Stimulated activated CD8-positive, alpha-beta memory T cell treated with anti-CD3 and anti-CD28 coated beads, Interleukin-12 subunit alpha, Interleukin-12 subunit beta, amount 100 ng/mL, for 1 hour (primary cell): ENCODE measurements around the gene TMEM232.

Experiments
- DNase-seq: peaks from one replicate; pipeline ENCODE4 v3.0.0-alpha.2; 2020; ENCODE audit warnings: low read depth

The TMEM232 gene

DNA sequence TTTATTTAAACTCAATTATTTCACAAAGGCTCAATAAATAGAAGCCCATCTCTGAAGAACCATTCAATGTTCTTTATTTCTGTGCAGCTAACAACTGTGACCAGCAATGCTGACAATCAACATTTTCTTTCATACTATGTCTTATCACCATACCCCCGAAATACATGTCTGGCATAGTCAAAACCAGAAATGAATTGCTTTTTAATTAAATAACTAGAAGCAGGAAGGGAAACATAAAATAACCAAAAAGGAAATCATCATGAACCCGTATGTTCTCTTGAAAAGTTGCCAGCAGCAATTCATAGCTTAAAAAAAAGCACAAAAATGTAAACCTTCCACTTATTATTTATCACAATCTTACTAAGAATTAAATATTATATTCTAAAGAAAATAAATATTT is 212.4 kb downstream of the TMEM232 start:
- DNase-seq, result no peak

DNA sequence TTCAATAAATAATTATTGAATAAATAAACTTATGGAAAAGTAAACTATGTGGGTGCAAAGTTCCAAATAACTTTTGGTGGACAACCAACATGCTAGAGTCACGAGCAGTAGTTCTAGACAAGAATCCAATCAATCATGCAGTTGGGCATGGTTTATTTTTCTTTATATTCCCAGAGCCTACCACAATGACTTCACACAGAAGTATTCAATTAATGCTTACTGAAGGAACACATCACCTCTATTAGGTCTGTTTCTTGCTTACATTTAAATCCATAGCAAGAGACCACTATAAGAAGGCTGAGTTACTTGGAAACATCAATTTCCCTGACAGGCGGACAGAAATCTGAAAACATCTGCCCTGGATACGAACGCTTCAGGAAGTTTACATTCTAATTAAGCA is 214.2 kb downstream of the TMEM232 start:
- no peak for DNase-seq

DNA sequence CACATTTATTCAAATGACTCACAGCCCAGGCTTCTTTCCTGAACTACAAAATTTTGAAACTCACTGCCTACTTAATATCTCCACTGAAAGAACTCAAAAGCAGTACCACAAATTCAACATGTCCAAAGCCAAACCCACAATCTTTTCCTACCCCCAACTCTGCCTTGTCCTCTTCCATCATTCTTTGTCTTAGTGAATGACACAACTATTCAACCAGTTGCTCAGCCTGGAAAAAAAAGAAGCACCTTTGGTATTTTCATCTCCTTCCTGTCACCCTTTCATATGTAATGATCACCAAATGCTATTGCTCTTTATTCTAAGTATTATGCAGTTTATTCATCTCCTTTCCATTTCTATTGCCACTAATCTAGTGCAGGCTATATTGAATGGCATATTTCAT is 216.3 kb downstream of the TMEM232 start:
- DNase-seq, result no peak

DNA sequence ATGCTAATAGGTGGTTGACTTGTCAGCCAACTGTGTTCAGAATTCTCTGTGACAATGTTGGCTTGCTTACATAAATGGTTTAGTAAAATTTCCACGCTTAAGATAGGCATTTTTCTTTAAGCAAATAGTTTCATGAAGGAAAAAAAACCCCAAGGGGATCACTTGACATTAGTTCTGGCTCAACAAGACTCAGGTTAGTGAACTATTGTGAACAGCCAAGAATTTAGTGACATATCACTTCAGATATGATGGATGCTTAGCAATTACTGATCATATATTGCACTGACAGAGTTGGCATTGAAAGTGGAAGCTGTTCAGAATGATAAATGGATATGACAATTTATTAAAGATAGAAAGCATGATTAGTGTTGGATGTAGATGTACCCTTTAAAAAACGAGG is 218.5 kb downstream of the TMEM232 start:
- DNase-seq, result no peak

DNA sequence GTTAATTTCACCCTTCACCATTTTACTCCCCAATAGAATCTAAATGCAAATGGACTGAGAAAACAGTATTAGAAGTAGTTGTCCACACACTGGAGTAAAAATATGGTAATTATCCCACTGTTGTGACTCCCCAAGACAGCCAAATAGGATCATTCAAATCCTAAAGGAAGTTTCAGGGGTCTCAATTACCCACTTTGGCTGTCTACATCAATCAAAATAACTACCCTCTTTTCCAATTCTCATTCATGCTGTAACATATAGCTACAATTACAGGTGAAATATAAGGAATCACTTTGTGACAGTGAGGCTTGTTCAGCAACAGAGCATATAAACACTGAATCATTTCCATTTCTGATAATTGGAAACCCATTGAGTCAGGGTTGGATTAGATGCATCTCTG is 220.1 kb downstream of the TMEM232 start:
- DNase-seq, result no peak

DNA sequence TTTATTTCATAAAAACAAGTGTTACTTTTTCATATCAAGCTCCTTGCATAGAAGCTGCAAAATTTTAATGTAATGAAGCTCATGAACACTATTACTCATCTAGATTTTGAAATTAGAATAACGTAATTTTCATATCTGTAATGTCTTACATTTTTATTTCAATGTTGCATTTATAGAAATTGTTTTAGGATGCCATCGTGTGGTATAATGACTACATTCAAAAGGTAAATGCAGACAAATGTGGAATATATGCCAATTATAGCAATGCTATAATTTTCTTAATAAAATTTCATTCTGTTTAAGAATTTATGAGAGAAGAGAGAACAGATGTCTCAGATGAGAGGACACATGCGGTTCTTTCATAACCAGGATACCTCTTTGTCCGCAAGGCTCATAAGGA is 230.2 kb downstream of the TMEM232 start:
- DNase-seq, result no peak

DNA sequence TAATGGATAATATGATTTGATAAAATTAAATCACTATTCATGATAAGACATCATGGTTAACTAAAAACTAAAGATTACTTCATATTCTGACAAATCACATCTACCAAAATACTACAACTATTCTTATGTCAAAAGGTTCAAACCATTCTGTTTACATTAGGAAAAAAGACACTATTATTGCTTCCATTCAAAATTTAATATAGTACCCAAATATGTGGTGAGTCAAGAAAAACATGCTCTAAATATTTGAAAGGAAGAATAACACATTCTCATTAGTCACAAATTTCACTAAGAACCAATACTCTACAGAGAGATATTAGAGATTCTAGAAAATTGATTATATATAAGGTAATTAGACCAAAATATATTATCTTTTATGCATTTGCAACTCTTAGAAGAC is 234.0 kb downstream of the TMEM232 start:
- no peak for DNase-seq

DNA sequence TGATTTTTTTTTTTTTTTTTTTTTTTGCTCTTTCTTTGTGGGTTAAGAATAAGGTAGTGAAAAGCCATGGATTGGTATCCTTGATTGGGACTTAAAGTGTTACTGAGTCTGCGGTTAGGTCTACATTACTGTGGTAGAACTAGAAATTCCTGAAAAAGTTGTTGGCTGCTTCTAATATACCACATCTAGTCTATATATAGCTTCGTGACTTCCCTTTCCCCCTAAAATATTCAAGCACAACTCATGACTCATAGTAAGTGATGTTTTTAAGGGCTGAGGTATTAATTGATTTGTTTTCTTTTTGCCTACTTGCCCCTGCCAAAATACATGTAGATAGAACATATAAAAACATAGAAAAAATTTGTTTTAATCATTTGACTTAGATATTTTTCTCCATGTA is 247.6 kb downstream of the TMEM232 start:
- no peak for DNase-seq

DNA sequence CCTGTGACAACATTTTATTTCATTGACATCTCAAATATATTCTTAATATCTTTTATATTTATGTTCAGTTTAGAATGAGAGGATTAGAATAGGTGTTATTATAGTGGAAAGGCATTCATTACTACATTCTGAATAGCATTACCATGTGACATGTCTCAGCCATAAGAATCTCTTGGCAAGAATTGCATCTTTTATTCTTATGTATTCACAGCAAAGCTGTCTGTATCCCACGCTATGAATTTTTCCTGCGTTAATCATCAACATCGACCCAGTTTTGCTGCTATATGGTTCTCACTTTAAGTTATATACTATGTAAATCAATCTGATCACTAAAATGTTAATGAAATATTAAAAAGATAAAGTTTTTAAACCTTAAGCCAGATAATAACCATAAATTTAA is 248.6 kb downstream of the TMEM232 start:
- no peak for DNase-seq

DNA sequence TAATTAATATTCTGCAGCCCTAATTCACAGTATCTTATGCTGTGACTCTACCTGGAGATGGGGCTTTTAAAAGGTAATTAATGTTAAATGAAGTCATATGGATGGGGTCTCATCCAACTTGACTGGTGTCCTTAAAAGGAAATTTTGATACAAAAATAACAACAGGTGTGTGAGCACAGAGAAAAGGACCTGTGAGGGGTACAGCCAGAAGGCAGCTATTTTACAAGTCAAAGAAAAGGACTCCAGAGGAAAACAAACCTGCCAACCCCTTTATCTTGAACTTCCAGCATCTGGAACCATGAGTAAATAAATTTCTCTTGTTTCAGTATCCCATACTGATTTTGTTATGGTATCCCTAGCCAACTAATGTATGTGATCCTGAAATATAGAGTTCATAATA is 250.3 kb downstream of the TMEM232 start:
- DNase-seq, result no peak

DNA sequence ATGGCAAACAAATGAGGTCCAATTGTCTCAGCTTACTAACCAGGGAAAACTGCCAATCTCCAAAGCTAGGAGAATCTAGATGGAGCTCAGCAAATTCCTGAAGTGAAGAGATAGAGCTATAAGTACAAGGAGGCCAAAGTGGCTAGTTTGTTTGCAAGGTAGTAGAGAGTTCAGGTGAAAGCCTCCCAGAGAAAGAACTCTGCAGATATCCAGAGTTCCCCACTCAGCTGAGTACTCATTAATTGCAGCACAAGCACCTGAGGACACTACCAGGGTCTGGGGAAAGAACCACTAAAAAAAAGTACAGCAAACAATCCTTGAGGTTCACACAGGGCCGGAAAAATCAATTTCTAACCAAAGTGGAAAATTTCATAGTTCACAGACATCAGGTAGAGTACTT is 250.9 kb downstream of the TMEM232 start:
- DNase-seq, result no peak

DNA sequence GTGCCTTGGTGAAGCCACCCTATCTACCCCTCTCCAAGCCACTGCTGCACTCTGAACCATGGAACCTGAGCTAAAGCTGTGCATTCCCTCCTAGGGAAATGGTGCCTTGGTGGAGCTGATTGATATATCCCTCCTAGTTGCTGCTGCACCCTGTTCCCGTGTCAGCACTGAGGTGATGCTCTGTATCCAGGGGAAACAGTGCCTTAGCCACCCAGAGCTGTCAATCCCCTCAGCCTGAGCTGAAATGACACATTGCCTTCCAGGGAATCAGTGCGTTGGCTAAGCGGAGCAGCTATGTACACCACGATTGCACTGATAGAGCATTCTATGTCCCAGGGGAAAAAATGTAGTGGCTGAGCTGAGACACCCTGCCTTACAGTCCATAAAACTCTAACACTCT is 257.0 kb downstream of the TMEM232 start:
- DNase-seq, result no peak

DNA sequence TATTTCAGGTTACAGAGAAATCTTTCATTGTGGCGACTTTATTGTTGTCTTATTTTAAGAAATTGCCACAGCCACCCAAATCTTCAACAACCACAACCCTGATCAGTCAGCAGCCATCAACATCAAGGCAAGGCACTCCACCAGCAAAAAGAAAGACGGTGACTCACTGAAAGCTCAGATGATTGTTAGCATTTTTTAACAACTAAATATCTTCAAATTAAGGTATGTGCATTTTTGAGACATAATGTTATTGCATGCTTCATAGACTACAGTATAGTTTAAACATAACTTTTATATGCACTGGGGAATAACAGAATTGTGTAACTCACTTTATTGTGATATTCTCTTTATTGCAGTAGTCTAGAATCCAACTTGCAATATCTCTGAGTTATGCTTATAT is 263.4 kb downstream of the TMEM232 start:
- DNase-seq, result no peak

DNA sequence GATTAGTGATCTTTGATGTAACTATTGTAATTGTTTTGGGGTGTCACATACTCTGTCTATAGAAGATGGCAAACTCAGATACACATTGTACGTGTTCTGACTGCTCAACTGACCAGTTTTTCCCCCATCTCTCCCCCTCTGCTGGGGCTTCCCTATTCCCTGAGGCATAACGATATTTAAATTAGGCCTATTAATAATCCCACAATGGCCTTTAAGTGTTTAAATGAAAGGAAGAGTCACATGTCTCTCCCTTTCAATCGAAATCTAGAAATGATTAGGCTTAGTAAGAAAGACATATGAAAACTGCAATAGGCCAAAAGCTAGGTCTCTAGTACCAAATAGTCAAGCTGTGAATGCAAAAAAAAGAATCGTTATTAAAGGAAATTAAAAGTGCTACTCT is 265.6 kb downstream of the TMEM232 start:
- no peak for DNase-seq

DNA sequence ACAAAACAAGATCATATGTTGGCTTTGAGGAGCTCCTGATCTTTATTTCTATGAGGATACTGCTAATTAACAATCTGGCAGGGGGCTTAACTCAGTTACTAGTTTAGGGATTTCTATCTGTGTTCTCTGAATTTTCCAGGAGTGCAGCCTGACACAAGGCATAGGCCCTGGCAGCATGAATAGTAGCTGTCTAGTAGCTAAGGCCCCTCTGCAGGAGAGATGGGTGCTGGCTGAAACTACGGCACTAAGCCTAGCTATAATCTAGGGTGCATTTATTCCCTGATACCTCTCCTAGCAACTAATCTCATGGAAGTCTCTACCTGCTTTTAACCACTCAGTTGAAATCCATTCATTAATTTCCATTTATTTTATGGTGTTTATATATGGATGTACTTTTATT is 268.2 kb downstream of the TMEM232 start:
- no peak for DNase-seq

DNA sequence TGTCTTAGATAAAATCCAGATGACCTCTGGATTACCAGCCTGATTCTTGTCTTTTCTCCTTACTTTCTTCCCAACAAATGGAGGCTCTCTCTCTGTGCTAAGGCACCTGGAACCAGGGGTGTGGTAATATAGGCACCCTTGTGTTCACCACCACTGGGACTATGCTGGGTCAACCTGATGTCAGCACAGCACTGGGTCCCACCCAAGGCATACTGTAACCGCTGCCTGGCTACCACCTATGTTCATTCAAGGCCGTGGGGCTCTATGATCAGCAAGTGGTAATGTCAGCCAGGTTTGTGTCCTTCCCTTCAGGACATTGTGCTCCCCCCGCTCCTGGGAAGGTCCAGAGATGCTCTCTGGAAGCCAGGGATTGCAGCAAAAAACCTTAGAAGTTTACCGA is 283.6 kb downstream of the TMEM232 start:
- DNase-seq, result no peak

DNA sequence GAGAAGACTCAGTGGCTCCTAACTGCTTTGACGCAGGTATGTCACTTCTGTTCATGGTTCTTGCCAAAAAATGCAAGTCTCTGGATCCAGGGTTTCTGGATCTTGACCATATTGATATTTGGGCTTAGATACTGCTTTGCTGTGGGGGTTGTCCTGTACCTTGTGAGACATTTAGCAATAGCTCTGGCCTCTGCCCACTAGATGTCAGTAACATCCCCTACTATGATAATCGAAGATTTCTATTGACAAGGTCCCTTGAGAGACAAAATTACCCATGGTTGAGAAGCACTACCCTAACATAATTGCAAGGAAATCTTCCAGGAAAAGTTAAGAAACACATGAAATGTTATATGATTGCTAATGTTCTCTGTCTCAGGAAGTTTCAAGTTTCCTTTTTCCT is 285.4 kb downstream of the TMEM232 start:
- no peak for DNase-seq

DNA sequence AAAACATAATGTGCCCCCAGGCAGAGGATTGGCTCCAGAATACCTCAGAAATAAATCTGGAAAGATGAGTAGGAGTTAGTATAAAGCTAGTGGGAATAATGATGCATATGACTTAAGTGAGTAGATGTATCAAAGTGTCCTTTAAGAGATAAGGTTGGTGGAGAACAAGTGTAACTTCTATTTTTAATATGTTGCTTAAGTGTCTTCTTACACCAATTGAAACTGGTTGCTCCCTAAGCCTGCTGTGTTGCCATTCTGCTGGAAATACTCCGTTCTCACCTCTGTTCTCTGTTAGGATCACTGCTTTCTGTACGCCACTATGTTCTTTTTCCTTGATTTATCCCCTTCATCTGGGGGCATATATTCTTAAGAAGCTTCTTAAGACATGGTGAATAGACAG is 286.4 kb downstream of the TMEM232 start:
- DNase-seq, result no peak

DNA sequence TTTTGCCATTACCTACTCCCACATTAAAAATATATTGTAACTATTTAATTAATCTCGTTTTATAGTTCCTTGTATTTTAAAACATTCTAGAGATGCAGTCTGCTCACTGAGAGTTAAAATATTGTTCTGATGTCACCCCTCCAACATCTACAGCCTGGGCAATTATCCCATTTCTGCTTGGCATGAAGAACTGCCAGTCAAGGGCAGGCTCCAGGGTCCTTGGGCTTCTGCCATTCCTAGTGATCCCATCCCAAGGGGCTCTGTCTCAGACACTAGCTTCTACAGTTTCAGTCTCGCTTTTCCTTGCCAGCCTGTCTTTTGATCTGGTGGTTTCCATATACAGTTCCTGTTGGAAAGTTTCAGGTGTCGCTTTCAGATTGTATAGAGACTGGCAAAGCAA is 287.2 kb downstream of the TMEM232 start:
- DNase-seq, result no peak

DNA sequence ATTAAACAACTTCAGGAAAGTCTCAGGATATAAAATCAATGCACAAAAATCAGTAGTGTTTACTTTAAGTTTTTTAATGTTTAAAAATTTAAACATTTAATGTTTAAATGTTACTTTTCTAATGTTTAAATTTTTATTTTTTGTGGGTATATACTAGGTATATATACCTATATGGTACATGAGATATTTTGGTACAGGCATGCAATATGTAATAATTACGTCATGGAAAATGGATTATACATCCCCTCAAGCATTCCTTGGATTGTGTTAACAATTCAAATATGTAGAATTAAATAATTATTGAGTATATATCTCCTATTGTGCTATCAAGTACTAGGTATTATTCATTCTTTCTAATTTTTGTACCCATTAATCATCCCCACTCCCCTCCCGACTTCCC is 291.3 kb downstream of the TMEM232 start:
- DNase-seq, result no peak

DNA sequence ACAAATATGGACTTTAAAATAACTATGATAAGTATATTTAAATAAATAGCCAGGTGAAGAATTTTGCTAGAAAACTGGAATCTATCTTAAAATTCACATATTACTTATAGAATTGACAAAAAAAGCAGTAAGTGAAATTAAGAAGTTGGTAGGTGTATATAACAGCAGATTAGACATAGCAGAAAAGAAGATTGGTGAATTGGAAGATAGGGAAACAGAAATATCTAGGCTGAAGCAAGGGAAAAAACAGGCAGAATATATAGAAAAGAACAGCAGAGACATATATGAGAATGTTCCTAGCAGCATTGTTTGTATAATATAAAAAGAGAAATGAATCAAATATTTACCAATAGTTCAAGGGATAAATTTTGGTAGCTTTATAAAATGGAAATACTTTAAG is 294.9 kb downstream of the TMEM232 start:
- no peak for DNase-seq

DNA sequence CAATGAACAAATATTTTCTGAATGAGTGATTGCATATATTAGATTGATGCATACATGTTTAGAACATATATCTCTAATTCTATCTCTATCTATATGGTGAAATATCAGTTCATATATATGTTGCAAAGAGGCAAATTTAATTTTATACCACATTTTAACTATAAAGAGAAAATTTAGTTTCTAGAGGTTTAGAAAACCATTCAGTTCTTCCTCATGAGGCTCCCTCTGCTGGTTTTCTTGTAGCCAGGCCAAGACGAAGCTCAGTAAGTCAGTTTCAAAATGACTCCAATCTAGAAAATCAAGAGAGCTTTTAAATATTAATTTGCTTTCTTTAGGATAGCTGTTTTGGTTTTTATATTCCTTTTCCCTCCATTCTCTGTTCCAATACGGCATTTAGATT is 312.1 kb downstream of the TMEM232 start:
- no peak for DNase-seq

DNA sequence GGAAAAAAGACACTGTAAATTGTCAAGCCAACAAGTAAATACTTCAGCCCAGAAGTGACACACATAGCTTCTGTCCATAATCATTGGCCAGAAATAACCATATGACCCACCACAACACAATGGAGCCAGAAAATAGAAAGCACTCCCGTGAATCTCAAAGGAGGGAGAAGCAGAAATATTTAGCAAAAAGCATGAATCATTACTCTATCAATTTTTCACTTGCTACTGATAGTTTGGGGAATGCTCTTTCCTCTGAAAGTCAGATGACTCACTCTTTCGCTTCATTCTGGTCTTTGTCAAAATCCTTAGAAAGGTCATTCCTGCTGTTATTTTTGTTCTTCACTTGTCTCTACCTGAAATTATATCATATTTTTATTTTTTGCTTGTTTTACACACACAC is 312.6 kb downstream of the TMEM232 start:
- DNase-seq, result no peak

DNA sequence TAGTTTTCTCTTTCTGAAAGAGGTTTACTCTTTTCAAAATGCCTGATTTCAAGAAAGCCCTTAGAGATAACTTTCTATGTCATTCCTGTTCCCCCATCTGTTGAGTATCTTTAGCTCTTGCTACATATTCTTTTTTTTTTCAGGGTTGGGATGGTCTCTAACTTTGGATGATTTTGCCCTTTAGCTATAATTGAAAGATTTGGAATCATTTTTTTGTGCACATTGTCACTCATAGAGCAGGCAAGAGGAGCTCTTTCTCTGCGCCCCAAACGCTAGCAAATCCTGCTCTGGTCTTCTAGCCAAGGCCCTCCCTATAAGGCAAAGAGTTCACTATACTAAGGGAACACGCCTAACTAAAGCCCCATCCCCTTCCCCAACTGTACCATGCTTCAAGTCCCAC is 316.9 kb downstream of the TMEM232 start:
- DNase-seq, result no peak

DNA sequence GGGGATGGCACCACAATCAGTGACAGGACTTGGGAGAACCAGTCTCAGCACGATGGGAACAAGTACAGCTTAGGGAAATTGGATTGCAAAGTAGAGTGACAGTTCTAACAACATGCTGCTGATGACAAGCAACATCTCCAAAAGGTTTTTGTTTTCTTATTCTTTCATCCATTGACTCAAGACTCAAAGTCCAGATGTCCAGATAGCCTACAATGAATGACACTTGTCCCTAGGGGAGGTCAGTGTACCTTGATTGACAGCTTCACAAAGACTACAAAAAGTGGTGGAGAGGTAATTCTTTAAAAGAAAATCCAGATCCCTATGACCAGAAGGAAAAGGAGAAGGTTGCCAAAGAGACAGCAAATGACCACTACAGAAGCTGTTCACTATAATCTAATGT is 323.9 kb downstream of the TMEM232 start:
- DNase-seq, result no peak

DNA sequence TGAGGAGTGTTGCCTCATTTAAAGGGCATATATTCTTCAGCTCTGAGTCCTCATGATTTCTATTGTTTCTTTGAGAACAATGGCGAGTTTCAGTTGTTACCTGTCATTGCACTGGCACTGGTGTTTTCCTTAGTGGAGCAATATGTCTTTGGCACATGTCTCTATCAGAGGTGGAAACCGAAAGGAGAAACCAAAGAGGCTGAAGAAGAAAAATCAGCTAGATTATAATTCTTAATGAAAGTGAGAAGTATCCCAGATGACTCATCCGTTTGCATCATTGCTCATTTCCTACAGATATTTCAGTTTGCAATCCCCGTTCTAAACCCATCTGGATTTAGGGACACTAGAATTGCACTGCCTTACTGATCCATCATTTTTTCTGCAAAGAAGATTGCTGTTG is 324.6 kb downstream of the TMEM232 start:
- no peak for DNase-seq
